MM.1S (cell line): ENCODE data around the gene KCNMA1.

Experiments
- DNase-seq: peaks from one replicate; pipeline ENCODE4 v3.0.0-alpha.2; 2015
- H2AFZ ChIP-seq: fragments of 300-600 bp; sonication (generic); 2 replicates; pipeline ENCODE4 v1.6.0; 2016; ENCODE audit warnings: antibody characterized with exemption, low read length
- H3F3A ChIP-seq: fragments of 300-600 bp; sonication (generic); 2 replicates; pipeline ENCODE4 v1.6.1; 2016; ENCODE audit warnings: mild to moderate bottlenecking, antibody characterized with exemption, low read length, moderate library complexity, mixed read lengths; ENCODE audit not compliant: insufficient read depth
- H3K27ac ChIP-seq: fragments of 300-600 bp; sonication (generic); 2 replicates; pipeline ENCODE4 v1.5.1; 2016; ENCODE audit warnings: mild to moderate bottlenecking, low read length
- H3K27me3 ChIP-seq: fragments of 300-600 bp; sonication (generic); replicated peaks from 2 replicates; pipeline ENCODE4 v1.6.0; 2016; ENCODE audit warnings: low read length; ENCODE audit not compliant: insufficient read depth
- H3K36me3 ChIP-seq: fragments of 300-600 bp; sonication (generic); replicated peaks from 2 replicates; pipeline ENCODE4 v1.6.1; 2016; ENCODE audit warnings: mild to moderate bottlenecking, low read length, mixed read lengths; ENCODE audit not compliant: insufficient read depth
- H3K4me1 ChIP-seq: fragments of 300-600 bp; sonication (generic); 2 replicates; pipeline ENCODE4 v1.6.1; 2016; ENCODE audit warnings: low read length, mixed read lengths
- H3K4me2 ChIP-seq: fragments of 300-600 bp; sonication (generic); 2 replicates; pipeline ENCODE4 v1.6.0; 2016; ENCODE audit warnings: low read depth, low read length
- H3K4me3 ChIP-seq: fragments of 300-600 bp; sonication (generic); 2 replicates; pipeline ENCODE4 v1.5.1; 2016; ENCODE audit warnings: low read length, mixed read lengths
- H3K79me2 ChIP-seq: fragments of 300-600 bp; sonication (generic); 2 replicates; pipeline ENCODE4 v1.6.1; 2016; ENCODE audit warnings: mixed run types, low read length, mixed read lengths
- H3K9ac ChIP-seq: fragments of 300-600 bp; sonication (generic); 2 replicates; pipeline ENCODE4 v1.6.1; 2016; ENCODE audit warnings: low read length, mixed read lengths
- H3K9me2 ChIP-seq: fragments of 300-600 bp; sonication (generic); replicated peaks from 2 replicates; pipeline ENCODE4 v1.6.1; 2016; ENCODE audit warnings: mild to moderate bottlenecking, low read length, mixed read lengths; ENCODE audit not compliant: insufficient read depth
- H3K9me3 ChIP-seq: fragments of 300-600 bp; sonication (generic); replicated peaks from 2 replicates; pipeline ENCODE4 v1.6.1; 2016; ENCODE audit warnings: mild to moderate bottlenecking, low read length, mixed read lengths; ENCODE audit not compliant: insufficient read depth
- H4K20me1 ChIP-seq: fragments of 300-600 bp; sonication (generic); 2 replicates; pipeline ENCODE4 v1.6.1; 2016; ENCODE audit warnings: mild to moderate bottlenecking, low read length, moderate library complexity, mixed read lengths; ENCODE audit not compliant: insufficient read depth
- CTCF ChIP-seq: fragments of 300-600 bp; sonication (generic); IDR thresholded peaks from 2 replicates; pipeline ENCODE4 v1.5.1; 2016; ENCODE audit warnings: antibody characterized with exemption, low read length, mixed read lengths
- EZH2 ChIP-seq: fragments of 300-600 bp; sonication (generic); optimal IDR thresholded peaks from 2 replicates; pipeline ENCODE3; 2017; ENCODE audit warnings: low read depth, mild to moderate bottlenecking, antibody characterized with exemption, low read length, mixed read lengths
- EZH2phosphoT487 ChIP-seq: fragments of 300-600 bp; sonication (generic); IDR thresholded peaks from 2 replicates; pipeline ENCODE4 v1.6.1; 2018; ENCODE audit warnings: antibody characterized with exemption, low read length

KCNMA1 gene

GRCh38 chr10:77185696-77186095 lies 451.9 kb downstream of the KCNMA1 start:
- Histone ChIP-seq H4K20me1 (no peaks in the 10 kb centered on the region), H2AFZ (no peak overlapping the region), H3F3A (no peaks in the 10 kb centered on the region), H3K4me2 (no peak overlapping the region), H3K9me3 (no peaks in the 10 kb centered on the region), H3K4me1 (no peaks in the 10 kb centered on the region), H3K9me2 (no peaks in the 10 kb centered on the region), H3K79me2 (no peaks in the 10 kb centered on the region), H3K27me3 (no peaks in the 10 kb centered on the region), H3K27ac (no peak overlapping the region), H3K36me3 (no peaks in the 10 kb centered on the region), H3K4me3 (no peak overlapping the region), H3K9ac (no peak overlapping the region)
- TF ChIP-seq EZH2 (no peak), EZH2phosphoT487 (no peak)
- DNase-seq, result no peak

- no peaks in the 10 kb centered on the region for H3K36me3 ChIP-seq
- H3K27me3 ChIP-seq, result no peaks in the 10 kb centered on the region
- H3K27ac ChIP-seq, result no peak overlapping the region
- no peaks in the 10 kb centered on the region for H3K9me3 ChIP-seq
- no peaks in the 10 kb centered on the region for H3K9me2 ChIP-seq
- no peak overlapping the region for H3K9ac ChIP-seq
- TF ChIP-seq EZH2, result no peak
- no peak for TF ChIP-seq CTCF
- no peak for TF ChIP-seq EZH2phosphoT487
- H2AFZ ChIP-seq, result no peak overlapping the region
- peaks cover 10% of the 10 kb centered on the region for H3K4me1 ChIP-seq
- H3K79me2 ChIP-seq, result no peaks in the 10 kb centered on the region
- H3F3A ChIP-seq, result peaks cover 4% of the 10 kb centered on the region; the same call in 1 of the 2 replicates
- H3K4me3 ChIP-seq, result no peak overlapping the region
- no peaks in the 10 kb centered on the region for H4K20me1 ChIP-seq
- H3K4me2 ChIP-seq, result no peak overlapping the region
- DNase-seq, result no peak
Observed at GRCh38 chr10:77182803-77183202, 454.8 kb downstream of the KCNMA1 start.

- H3K9me2 ChIP-seq, result no peaks in the 10 kb centered on the region
- H2AFZ ChIP-seq, result no peak overlapping the region
- peaks cover 23% of the 10 kb centered on the region for H3F3A ChIP-seq
- H3K36me3 ChIP-seq, result no peaks in the 10 kb centered on the region
- no peak for TF ChIP-seq CTCF
- no peak for TF ChIP-seq EZH2phosphoT487
- TF ChIP-seq EZH2, result no peak
- H4K20me1 ChIP-seq, result no peaks in the 10 kb centered on the region
- no peaks in the 10 kb centered on the region for H3K27me3 ChIP-seq
- no peaks in the 10 kb centered on the region for H3K79me2 ChIP-seq
- no peak overlapping the region for H3K27ac ChIP-seq
- no peak overlapping the region for H3K4me2 ChIP-seq
- H3K9ac ChIP-seq, result no peak overlapping the region
- H3K9me3 ChIP-seq, result no peaks in the 10 kb centered on the region
- no peak for DNase-seq
- H3K4me1 ChIP-seq, result peaks cover 29% of the 10 kb centered on the region
- H3K4me3 ChIP-seq, result no peak overlapping the region
Observed at GRCh38 chr10:77180794-77181193, 456.8 kb downstream of the KCNMA1 start.

GRCh38 chr10:77180104-77180503 lies 457.5 kb downstream of the KCNMA1 start:
- Histone ChIP-seq H3F3A (peaks cover 28% of the 10 kb centered on the region), H3K4me2 (no peak overlapping the region), H3K9me3 (no peaks in the 10 kb centered on the region), H2AFZ (no peak overlapping the region), H3K27ac (no peak overlapping the region), H4K20me1 (no peaks in the 10 kb centered on the region), H3K27me3 (no peaks in the 10 kb centered on the region), H3K4me3 (no peak overlapping the region), H3K9ac (no peak overlapping the region), H3K9me2 (no peaks in the 10 kb centered on the region), H3K36me3 (no peaks in the 10 kb centered on the region), H3K79me2 (no peaks in the 10 kb centered on the region), H3K4me1 (peaks cover 35% of the 10 kb centered on the region)
- no peak for DNase-seq
- TF ChIP-seq EZH2 (no peak), CTCF (no peak), EZH2phosphoT487 (no peak)
